Stomach (tissue), 9 donors: ENCODE measurements around the gene CLECL1. TPM values are rescaled to one million over a fixed set of nuclear protein-coding genes. Genes with fewer than 3 reads are reported as not detected.
"Not testable (repeated sequence)": the region's sequence is repeated elsewhere in the genome, so short reads cannot be mapped to it uniquely, and the experiment has no call there.

Experiments used
- DNase-seq, 2 donors: peaks; one replicate each; pipeline versions ENCODE4 v3.0.0 to v3.0.0-alpha.2; 2013 to 2019
- H3K27ac ChIP-seq, 5 donors: fragments of 200-600 bp in 4 of 5; sonication (generic) in 4 of 5; one replicate each; pipeline ENCODE4 v1.5.1; 2013 to 2019; ENCODE audit warnings: mild to moderate bottlenecking in 1 of 5, moderate library complexity in 1 of 5
- H3K27me3 ChIP-seq, 3 donors: fragments of 200-600 bp; sonication (generic); one replicate each; pipeline ENCODE4 v1.5.1; 2017 to 2019; ENCODE audit warnings: mixed run types in 1 of 3
- H3K36me3 ChIP-seq, 4 donors: fragments of 200-600 bp; sonication (generic); 1 replicate in 3 of 4; 2 replicates in 1 of 4; pipeline ENCODE4 v1.5.1; 2016 to 2019
- H3K4me1 ChIP-seq, 4 donors: fragments of 200-600 bp; sonication (generic); one replicate each; pipeline ENCODE4 v1.5.1; 2016 to 2019
- H3K4me3 ChIP-seq, 4 donors: fragments of 200-600 bp; sonication (generic) in 3 of 4; one replicate each; pipeline ENCODE4 v1.5.1; 2016 to 2019; ENCODE audit warnings: mild to moderate bottlenecking in 1 of 4
- H3K9me3 ChIP-seq, 4 donors: fragments of 200-600 bp; sonication (generic); one replicate each; pipeline ENCODE4 v1.5.1; 2016 to 2019
- CTCF ChIP-seq, 7 experiments: fragments of 450-650 bp in 4 of 7; fragments of 200-600 bp in 3 of 7; sonication (generic) in 3 of 7; IDR thresholded peaks; one replicate each; pipeline ENCODE4 v1.5.1; 2016 to 2019; ENCODE audit warnings: antibody characterized with exemption in 7 of 7, control low read depth in 2 of 7, mild to moderate bottlenecking in 1 of 7
- EP300 ChIP-seq: sonication (generic); formaldehyde crosslinking; IDR thresholded peaks from one replicate; pipeline ENCODE4 v1.6.1; 2017; ENCODE audit warnings: antibody characterized with exemption
- POLR2A ChIP-seq, 4 donors: fragments of 450-650 bp; IDR thresholded peaks; one replicate each; pipeline ENCODE4 v1.6.1; 2016; ENCODE audit warnings: antibody characterized with exemption in 4 of 4, control low read depth in 2 of 4, mild to moderate bottlenecking in 1 of 4, moderate library complexity in 1 of 4
- POLR2AphosphoS5 ChIP-seq, 3 donors: sonication (generic); formaldehyde crosslinking; IDR thresholded peaks; one replicate each; pipeline ENCODE4 v1.6.1; 2016; ENCODE audit warnings: antibody characterized with exemption in 3 of 3
- WGBS, 5 donors: extraction: QIAGEN DNeasy Blood & Tissue Kit in 3 of 5; methylation state at CpG; one replicate each; pipeline versions ENCODE4 v1.1.5 to v1.1.7; 2013 to 2018; 5-methylcytosine and 5-hydroxymethylcytosine counted together
- intact Hi-C: fragments of 100-400 bp; cut with DNase I; formaldehyde crosslinking; loops from one replicate; pipeline ENCODE4 v1.15.1; 2023; ENCODE audit warnings: low total_unique reads
- polyA plus RNA-seq, 3 donors: library from polyadenylated mRNA; stranded (reverse); fragments of 200-250 nt; gene quantifications; one replicate each; pipeline ENCODE4 v1.2.3, GENCODE V29; 2013
- total RNA-seq, 5 donors: library from RNA; depleted of rRNA; stranded (reverse); fragments of >200 nt; gene quantifications; one replicate each; pipeline versions ENCODE4 v1.1.0 to v1.2.3, GENCODE V29; 2014 to 2016
- donor health status: healthy with polysubstance abuse.
- donor health status: Bipolar disorder and iron deficiency.
- donor health status: healthy.

The CLECL1 gene
- total and polyA plus RNA-seq, 8 donors = 1.0 to 3.5 (median 1.7) TPM; not detected in 5

GRCh38 chr12:9740106-9740750 is 7.3 kb upstream of the CLECL1 start:
- Histone ChIP-seq H3K27ac (peak overlapping the region; percentile 40 to 74 (median 63)), H3K27me3 (no peaks in the 10 kb centered on the region), H3K4me3 (peak overlapping the region; percentile 10 to 50 (median 38)), H3K4me1 (peaks cover 0 to 9% (median 2%) of the 10 kb centered on the region in 4 donors), H3K9me3 (no peaks in the 10 kb centered on the region), H3K36me3 (no peaks in the 10 kb centered on the region)
- intact Hi-C loops = no loop called here
- TF ChIP-seq CTCF (IDR thresholded peaks at IDR 0.05) (no peak), POLR2A (IDR thresholded peaks at IDR 0.05) (no peak), EP300 (no peak), POLR2AphosphoS5 (IDR thresholded peaks at IDR 0.05) (no peak)
- no peak for DNase-seq
- WGBS, 5 donors = 52 to 82% (median 74%) methylated on average over 5 to 7 of the region's 7 CpGs

DNA sequence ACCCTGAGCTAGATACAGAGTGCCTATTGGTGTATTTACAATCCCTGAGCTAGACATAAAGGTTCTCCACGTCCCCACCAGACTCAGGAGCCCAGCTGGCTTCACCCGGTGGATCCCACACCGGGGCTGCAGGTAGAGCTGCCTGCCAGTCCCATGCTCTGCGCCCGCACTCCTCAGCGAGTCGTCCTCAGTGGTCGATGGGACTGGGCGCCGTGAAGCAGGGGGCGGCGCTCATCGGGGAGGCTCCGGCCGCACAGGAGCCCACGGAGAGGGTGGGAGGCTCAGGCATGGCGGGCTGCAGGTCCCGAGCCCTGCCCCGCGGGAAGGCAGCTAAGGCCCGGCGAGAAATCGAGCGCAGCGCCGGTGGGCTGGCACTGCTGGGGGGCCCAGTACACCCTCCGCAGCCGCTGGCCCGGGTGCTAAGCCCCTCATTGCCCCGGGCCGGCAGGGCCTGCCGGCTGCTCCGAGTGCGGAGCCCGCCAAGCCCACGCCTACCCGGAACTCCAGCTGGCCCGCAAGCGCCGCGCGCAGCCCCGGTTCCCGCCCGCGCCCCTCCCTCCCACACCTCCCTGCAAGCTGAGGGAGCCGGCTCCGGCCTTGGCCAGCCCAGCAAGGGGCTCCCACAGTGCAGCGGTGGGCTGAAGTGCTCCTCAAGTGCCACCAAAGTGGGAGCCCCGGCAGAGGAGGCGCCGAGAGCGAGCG is 6.7 kb upstream of the CLECL1 start:
- H3K4me1 ChIP-seq, H3K9me3 ChIP-seq, H3K27me3 ChIP-seq, intact Hi-C loops, H3K36me3 ChIP-seq: not testable (repeated sequence)
- peak overlapping the region; percentile 10 to 50 (median 38) for H3K4me3 ChIP-seq
- peak overlapping the region; percentile 40 to 74 (median 63) for H3K27ac ChIP-seq
- 49 to 74% (median 70%) methylated on average over 24 to 54 of the region's 54 CpGs for WGBS, 5 donors
- peak; percentile 37 to 40 for DNase-seq

DNA sequence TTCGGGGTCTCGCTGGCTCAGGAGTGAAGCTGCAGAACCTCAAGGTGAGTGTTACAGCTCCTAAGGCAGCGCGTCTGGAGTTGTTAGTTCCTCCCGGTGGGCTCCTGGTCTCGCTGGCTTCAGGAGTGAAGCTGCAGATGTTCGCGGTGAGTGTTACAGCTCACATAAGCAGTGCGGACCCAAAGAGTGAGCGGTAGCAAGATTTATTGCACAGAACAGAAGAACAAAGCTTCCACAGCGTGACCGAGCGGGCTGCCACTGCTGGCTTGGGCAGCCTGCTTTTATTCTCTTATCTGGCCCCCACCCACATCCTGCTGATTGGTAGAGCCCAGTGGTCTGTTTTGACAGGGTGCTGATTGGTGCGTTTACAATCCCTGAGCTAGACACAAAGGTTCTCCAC is 6.0 kb upstream of the CLECL1 start:
- H3K27me3 ChIP-seq, intact Hi-C loops, H3K36me3 ChIP-seq, H3K27ac ChIP-seq, H3K4me3 ChIP-seq, H3K4me1 ChIP-seq, H3K9me3 ChIP-seq, DNase-seq: not testable (repeated sequence)
- 82 to 92% (median 89%) methylated on average over 13 to 14 of the region's 14 CpGs for WGBS, 5 donors

DNA sequence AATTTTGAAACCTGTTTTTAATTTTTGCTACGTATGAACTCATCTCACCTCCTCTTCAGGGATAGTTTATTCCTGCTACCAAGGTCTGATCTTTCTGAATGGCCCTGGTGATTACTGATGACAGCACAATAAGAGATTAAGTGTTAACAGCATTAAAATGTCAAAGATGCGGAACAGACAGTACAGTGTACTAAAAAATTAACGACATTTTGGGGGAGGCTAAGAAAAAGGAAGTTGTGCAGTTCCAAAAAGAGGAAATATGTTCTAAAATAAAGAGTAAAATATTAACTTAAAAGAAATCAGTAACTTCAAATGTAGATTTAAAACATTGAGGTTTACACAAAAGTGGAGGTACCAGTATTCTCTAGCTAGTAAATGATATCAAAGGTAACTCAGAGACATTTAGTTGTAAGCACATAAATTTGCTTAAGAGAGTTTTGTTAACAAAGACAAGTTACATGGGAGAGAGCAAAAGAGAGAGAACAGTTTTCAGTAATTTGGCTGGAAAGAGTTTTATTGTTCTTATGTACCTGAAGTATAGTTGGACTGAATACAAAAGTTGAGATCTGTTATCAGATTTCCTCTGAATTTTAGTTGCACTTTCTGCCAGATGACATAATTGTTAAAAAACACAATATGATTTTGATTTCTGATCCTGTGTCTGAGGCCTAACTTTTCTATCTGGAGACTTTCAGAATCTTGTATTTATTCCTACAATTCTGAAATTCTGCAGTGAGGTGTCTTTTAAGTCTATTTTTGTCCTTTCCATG is 4.2 kb upstream of the CLECL1 start:
- no peaks in the 10 kb centered on the region for H3K9me3 ChIP-seq
- H3K27ac ChIP-seq = peak overlapping the region in 4 of 5 donors; percentile 19 to 53 (median 47)
- H3K4me3 ChIP-seq = no peak overlapping the region
- DNase-seq = no peak
- intact Hi-C loops = no loop called here
- H3K27me3 ChIP-seq = no peaks in the 10 kb centered on the region
- 39 to 64% (median 63%) methylated on average over 3 of the region's 3 CpGs for WGBS, 5 donors
- TF ChIP-seq EP300 (no peak), POLR2AphosphoS5 (IDR thresholded peaks at IDR 0.05) (no peak), CTCF (IDR thresholded peaks at IDR 0.05) (no peak), POLR2A (IDR thresholded peaks at IDR 0.05) (no peak)
- H3K36me3 ChIP-seq = no peaks in the 10 kb centered on the region
- H3K4me1 ChIP-seq = no peaks in the 10 kb centered on the region

DNA sequence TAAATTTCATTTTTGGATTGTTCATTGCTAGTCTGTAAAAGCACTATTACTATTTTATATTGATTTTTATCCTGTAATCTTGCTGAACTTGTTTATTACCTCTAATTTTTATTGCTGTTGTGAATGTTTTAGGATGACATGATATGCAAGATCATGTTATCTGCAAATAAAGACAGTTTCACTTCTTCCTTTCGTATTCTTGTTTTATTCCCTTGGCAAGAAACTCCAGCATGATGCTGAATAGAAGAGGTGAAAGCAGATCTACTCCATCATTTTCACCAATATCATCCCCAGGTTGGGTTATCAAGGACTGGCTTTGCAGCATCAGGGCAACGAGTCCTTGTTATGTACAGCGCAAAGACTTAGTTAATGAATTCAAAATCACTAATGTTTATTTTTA is 2.7 kb upstream of the CLECL1 start:
- DNase-seq = no peak
- no peaks in the 10 kb centered on the region for H3K9me3 ChIP-seq
- TF ChIP-seq EP300 = no peak
- no peak for TF ChIP-seq POLR2AphosphoS5 (IDR thresholded peaks at IDR 0.05)
- TF ChIP-seq POLR2A (IDR thresholded peaks at IDR 0.05) = no peak
- no peak for TF ChIP-seq CTCF (IDR thresholded peaks at IDR 0.05)
- WGBS, 5 donors = 85 to 92% (median 86%) methylated on average over 3 of the region's 3 CpGs
- no peak overlapping the region for H3K4me3 ChIP-seq
- no peaks in the 10 kb centered on the region for H3K36me3 ChIP-seq
- H3K27me3 ChIP-seq = no peaks in the 10 kb centered on the region
- no peaks in the 10 kb centered on the region for H3K4me1 ChIP-seq
- no peak overlapping the region for H3K27ac ChIP-seq
- intact Hi-C loops = no loop called here
